HepG2 (cell line): Measurements from ENCODE around the gene EGR2. TPM values are rescaled to one million over a fixed set of nuclear protein-coding genes. Genes with fewer than 3 reads are reported as not detected.
A peak's percentile ranks its signal among the peaks of the same experiment; 100 is the strongest.

Experiments
- CEBPB ChIP-seq: IDR thresholded peaks from 2 replicates; pipeline ENCODE4 v1.6.1; 2011; ENCODE audit warnings: low read depth, low read length, improper control_type of control experiment, borderline replicate concordance
- FOXK2 ChIP-seq: fragments of 450-650 bp; IDR thresholded peaks from 2 replicates; pipeline ENCODE4 v1.6.1; 2016
- HHEX ChIP-seq: IDR thresholded peaks from 2 replicates; pipeline ENCODE4 v1.6.1; 2016; ENCODE audit warnings: control low read depth
- HMG20B ChIP-seq: conservative IDR thresholded peaks from 2 replicates; pipeline ENCODE4 v1.6.1; 2016; ENCODE audit warnings: missing genetic modification reagents, missing compliant biosample characterization
- IRX3 ChIP-seq: sonication (generic); formaldehyde crosslinking; IDR thresholded peaks from 2 replicates; pipeline ENCODE4 v1.8.1; 2023; ENCODE audit warnings: mild to moderate bottlenecking, low read depth, missing genetic modification reagents, borderline replicate concordance
- PHF8 ChIP-seq: sonication (generic); formaldehyde crosslinking; IDR thresholded peaks from 2 replicates; pipeline ENCODE4 v1.5.0; 2020; ENCODE audit warnings: missing genetic modification reagents
- SSRP1 ChIP-seq: IDR thresholded peaks from 2 replicates; pipeline ENCODE4 v1.6.1; 2016; ENCODE audit warnings: control low read depth
- ZNF124 ChIP-seq: sonication (generic); formaldehyde crosslinking; IDR thresholded peaks from 2 replicates; pipeline ENCODE4 v1.4.0; 2020; ENCODE audit warnings: missing genetic modification reagents
- ZNF432 ChIP-seq: sonication (generic); formaldehyde crosslinking; IDR thresholded peaks from 2 replicates; pipeline ENCODE4 v1.5.0; 2020; ENCODE audit warnings: missing genetic modification reagents, mild to moderate bottlenecking, borderline replicate concordance
- polyA plus RNA-seq, 8 experiments: library from polyadenylated mRNA; depleted of rRNA in 3 of 8; stranded (reverse) in 7 of 8; unstranded in 1 of 8; fragments of >200 nt; fragmentation: Illumina TruSeq in 4 of 8; extraction: Trizol in 4 of 8; gene quantifications; 2 replicates each; pipeline versions ENCODE4 v1.2.1 to v1.2.3, GENCODE V29; 2011 to 2016; ENCODE audit warnings: low read depth in 4 of 8, missing spikeins in 1 of 8, mixed read lengths in 1 of 8; ENCODE audit not compliant: insufficient read depth in 1 of 8
- total RNA-seq, 5 experiments: library from RNA; depleted of rRNA; stranded (reverse); fragments of >200 nt; fragmentation: Illumina TruSeq; extraction: Trizol; gene quantifications; 2 replicates each; pipeline ENCODE4 v1.2.3, GENCODE V29; 2016; ENCODE audit warnings: low read depth in 1 of 5
- TF ChIP-seq, protein P1 (sequence below): sonication (generic); formaldehyde crosslinking; IDR thresholded peaks from 2 replicates; pipeline ENCODE4 v1.4.0; 2020; ENCODE audit warnings: missing genetic modification reagents
- TF ChIP-seq, protein P2 (sequence below): sonication (generic); formaldehyde crosslinking; IDR thresholded peaks from 2 replicates; pipeline ENCODE4 v1.4.0; 2020; ENCODE audit warnings: missing genetic modification reagents; ENCODE audit errors: not compliant biosample characterization
- TF ChIP-seq, protein P3 (sequence below): IDR thresholded peaks from 2 replicates; pipeline ENCODE4 v1.4.0; 2020; ENCODE audit warnings: mild to moderate bottlenecking, missing genetic modification reagents
- TF ChIP-seq, protein P4 (sequence below), 2 experiments: sonication (generic) in 1 of 2; formaldehyde crosslinking in 1 of 2; IDR thresholded peaks; 2 replicates each; pipeline versions ENCODE4 v1.6.1 to v1.9.0; 2014 to 2022; ENCODE audit warnings: antibody characterized with exemption in 1 of 2, borderline replicate concordance in 1 of 2, inconsistent platforms in 1 of 2, low read depth in 1 of 2, missing genetic modification reagents in 1 of 2
- TF ChIP-seq, protein P5 (sequence below): sonication (generic); formaldehyde crosslinking; IDR thresholded peaks from 2 replicates; pipeline ENCODE4 v1.4.0; 2020; ENCODE audit warnings: missing genetic modification reagents, borderline replicate concordance

Gene EGR2
- total and polyA plus RNA-seq, 2 of the 13 experiments (the other 11 are each of a cell fraction or from before 2014, with no cell fraction given): 0.11 to 0.15 TPM

DNA sequence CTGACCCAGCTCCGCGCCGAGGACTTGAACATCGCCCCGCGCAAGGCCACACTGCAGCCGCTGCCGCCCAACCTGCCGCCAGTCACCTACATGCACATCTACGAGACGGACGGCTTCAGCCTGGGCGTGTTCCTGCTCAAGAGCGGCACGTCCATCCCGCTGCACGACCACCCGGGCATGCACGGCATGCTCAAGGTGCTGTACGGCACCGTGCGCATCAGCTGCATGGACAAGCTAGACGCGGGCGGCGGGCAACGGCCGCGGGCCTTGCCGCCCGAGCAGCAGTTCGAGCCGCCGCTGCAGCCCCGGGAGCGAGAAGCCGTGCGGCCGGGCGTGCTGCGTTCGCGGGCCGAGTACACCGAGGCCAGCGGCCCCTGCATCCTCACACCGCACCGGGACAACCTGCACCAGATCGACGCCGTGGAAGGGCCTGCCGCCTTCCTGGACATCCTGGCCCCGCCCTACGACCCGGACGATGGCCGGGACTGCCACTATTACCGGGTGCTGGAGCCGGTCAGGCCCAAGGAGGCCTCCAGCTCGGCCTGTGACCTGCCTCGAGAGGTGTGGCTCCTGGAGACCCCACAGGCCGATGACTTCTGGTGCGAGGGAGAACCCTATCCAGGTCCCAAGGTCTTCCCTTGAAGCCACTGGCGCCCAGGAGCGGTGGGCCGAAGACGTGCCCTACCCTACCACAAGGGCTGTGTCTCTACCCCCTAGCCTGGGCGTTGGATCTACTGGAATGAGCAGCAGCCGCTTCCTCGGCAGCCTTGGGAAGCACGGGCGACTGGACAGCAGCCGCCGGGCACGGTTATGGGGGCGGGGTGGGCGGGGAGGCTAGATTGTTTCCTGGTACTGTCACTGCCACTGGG lies 10.7 kb downstream of the EGR2 start (continued):
- TF ChIP-seq, protein P1, sequence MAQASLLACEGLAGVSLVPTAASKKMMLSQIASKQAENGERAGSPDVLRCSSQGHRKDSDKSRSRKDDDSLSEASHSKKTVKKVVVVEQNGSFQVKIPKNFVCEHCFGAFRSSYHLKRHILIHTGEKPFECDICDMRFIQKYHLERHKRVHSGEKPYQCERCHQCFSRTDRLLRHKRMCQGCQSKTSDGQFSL: no peak
- TF ChIP-seq ZNF124 (CRISPR knock-in tag): no peak
- TF ChIP-seq, protein P2, sequence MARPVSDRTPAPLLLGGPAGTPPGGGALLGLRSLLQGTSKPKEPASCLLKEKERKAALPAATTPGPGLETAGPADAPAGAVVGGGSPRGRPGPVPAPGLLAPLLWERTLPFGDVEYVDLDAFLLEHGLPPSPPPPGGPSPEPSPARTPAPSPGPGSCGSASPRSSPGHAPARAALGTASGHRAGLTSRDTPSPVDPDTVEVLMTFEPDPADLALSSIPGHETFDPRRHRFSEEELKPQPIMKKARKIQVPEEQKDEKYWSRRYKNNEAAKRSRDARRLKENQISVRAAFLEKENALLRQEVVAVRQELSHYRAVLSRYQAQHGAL: no peak
- TF ChIP-seq, protein P3, sequence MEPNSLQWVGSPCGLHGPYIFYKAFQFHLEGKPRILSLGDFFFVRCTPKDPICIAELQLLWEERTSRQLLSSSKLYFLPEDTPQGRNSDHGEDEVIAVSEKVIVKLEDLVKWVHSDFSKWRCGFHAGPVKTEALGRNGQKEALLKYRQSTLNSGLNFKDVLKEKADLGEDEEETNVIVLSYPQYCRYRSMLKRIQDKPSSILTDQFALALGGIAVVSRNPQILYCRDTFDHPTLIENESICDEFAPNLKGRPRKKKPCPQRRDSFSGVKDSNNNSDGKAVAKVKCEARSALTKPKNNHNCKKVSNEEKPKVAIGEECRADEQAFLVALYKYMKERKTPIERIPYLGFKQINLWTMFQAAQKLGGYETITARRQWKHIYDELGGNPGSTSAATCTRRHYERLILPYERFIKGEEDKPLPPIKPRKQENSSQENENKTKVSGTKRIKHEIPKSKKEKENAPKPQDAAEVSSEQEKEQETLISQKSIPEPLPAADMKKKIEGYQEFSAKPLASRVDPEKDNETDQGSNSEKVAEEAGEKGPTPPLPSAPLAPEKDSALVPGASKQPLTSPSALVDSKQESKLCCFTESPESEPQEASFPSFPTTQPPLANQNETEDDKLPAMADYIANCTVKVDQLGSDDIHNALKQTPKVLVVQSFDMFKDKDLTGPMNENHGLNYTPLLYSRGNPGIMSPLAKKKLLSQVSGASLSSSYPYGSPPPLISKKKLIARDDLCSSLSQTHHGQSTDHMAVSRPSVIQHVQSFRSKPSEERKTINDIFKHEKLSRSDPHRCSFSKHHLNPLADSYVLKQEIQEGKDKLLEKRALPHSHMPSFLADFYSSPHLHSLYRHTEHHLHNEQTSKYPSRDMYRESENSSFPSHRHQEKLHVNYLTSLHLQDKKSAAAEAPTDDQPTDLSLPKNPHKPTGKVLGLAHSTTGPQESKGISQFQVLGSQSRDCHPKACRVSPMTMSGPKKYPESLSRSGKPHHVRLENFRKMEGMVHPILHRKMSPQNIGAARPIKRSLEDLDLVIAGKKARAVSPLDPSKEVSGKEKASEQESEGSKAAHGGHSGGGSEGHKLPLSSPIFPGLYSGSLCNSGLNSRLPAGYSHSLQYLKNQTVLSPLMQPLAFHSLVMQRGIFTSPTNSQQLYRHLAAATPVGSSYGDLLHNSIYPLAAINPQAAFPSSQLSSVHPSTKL (CRISPR knock-in tag): no peak
- no peak for TF ChIP-seq CEBPB
- no peak for TF ChIP-seq SSRP1 (CRISPR knock-in tag)
- TF ChIP-seq FOXK2: no peak
- TF ChIP-seq, protein P4, sequence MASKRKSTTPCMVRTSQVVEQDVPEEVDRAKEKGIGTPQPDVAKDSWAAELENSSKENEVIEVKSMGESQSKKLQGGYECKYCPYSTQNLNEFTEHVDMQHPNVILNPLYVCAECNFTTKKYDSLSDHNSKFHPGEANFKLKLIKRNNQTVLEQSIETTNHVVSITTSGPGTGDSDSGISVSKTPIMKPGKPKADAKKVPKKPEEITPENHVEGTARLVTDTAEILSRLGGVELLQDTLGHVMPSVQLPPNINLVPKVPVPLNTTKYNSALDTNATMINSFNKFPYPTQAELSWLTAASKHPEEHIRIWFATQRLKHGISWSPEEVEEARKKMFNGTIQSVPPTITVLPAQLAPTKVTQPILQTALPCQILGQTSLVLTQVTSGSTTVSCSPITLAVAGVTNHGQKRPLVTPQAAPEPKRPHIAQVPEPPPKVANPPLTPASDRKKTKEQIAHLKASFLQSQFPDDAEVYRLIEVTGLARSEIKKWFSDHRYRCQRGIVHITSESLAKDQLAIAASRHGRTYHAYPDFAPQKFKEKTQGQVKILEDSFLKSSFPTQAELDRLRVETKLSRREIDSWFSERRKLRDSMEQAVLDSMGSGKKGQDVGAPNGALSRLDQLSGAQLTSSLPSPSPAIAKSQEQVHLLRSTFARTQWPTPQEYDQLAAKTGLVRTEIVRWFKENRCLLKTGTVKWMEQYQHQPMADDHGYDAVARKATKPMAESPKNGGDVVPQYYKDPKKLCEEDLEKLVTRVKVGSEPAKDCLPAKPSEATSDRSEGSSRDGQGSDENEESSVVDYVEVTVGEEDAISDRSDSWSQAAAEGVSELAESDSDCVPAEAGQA (IDR thresholded peaks at IDR 0.05; ENCODE audit: low read depth): 0 out of 2 replicates have a peak, but pooled peaks have one; percentile 31
- TF ChIP-seq, protein P4 (CRISPR knock-in tag; IDR thresholded peaks at IDR 0.05; ENCODE audit: borderline replicate concordance): no peak
- no peak for TF ChIP-seq HMG20B
- no peak for TF ChIP-seq HHEX (CRISPR knock-in tag)
- TF ChIP-seq IRX3 (CRISPR knock-in tag): no peak
- TF ChIP-seq ZNF432 (CRISPR knock-in tag): no peak
- peak; percentile 61; the same call in 1 of the 2 replicates for TF ChIP-seq PHF8 (CRISPR knock-in tag)
- TF ChIP-seq, protein P5, sequence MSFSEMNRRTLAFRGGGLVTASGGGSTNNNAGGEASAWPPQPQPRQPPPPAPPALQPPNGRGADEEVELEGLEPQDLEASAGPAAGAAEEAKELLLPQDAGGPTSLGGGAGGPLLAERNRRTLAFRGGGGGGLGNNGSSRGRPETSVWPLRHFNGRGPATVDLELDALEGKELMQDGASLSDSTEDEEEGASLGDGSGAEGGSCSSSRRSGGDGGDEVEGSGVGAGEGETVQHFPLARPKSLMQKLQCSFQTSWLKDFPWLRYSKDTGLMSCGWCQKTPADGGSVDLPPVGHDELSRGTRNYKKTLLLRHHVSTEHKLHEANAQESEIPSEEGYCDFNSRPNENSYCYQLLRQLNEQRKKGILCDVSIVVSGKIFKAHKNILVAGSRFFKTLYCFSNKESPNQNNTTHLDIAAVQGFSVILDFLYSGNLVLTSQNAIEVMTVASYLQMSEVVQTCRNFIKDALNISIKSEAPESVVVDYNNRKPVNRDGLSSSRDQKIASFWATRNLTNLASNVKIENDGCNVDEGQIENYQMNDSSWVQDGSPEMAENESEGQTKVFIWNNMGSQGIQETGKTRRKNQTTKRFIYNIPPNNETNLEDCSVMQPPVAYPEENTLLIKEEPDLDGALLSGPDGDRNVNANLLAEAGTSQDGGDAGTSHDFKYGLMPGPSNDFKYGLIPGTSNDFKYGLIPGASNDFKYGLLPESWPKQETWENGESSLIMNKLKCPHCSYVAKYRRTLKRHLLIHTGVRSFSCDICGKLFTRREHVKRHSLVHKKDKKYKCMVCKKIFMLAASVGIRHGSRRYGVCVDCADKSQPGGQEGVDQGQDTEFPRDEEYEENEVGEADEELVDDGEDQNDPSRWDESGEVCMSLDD (CRISPR knock-in tag): 0 out of 2 replicates have a peak, but pooled peaks have one; percentile 29
